ENCODE data around the gene HEATR5A.
"Not testable (repeated sequence)": the region's sequence is repeated elsewhere in the genome, so short reads cannot be mapped to it uniquely, and the experiment has no call there.

HEATR5A gene

GRCh38 chr14:31283153-31283552 is 137.2 kb downstream of the HEATR5A start:
- DNase-seq (ENCODE audit: low spot score): no peak

- no peak for DNase-seq (ENCODE audit: low spot score)
These were observed 139.5 kb downstream of the HEATR5A start for GRCh38 chr14:31280871-31281220.

- DNase-seq (ENCODE audit: low spot score): no peak
These were observed 140.0 kb downstream of the HEATR5A start for GRCh38 chr14:31280132-31280870.

DNA sequence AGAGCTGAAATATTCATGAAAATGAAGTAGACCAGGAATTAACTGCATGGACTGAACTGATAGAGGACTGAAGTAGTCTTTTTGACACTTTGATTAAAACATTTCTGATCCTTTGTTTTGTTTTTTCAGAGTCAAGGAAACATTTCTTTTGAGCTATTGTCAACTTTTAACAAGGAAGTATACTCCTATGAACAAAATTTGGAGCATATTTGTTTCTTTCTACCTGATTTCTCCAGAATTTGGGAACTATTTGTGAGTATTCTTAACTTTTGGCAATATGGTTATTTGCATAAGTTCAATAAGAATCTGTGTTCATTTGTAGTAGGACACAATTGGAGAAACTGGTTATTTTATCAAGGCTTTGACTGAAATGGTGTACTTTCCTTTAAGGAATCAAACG is 141.5 kb downstream of the HEATR5A start:
- DNase-seq (ENCODE audit: low spot score): no peak

DNA sequence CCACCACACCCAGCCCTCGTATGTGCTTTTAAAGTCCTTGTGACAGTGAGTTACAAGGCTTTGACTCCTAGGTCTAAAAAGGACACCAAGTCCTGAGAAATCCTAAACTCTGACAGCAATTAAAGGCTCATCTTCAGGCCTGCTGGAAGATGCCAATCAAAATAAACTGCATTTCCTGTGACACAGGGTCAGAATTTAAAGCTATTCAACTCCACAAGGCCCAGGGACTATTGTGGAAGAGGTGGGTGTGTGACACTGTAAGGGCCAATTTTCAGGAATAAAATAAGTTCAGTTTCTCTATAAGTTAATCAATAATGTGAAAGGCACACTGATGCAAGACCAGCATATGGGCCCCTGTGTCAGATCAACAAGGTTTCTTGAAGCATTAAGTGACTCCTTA is 143.3 kb downstream of the HEATR5A start:
- DNase-seq (ENCODE audit: low spot score): no peak

GRCh38 chr14:31276417-31276816 is 143.9 kb downstream of the HEATR5A start:
- not testable (repeated sequence) for DNase-seq (ENCODE audit: low spot score)

DNA sequence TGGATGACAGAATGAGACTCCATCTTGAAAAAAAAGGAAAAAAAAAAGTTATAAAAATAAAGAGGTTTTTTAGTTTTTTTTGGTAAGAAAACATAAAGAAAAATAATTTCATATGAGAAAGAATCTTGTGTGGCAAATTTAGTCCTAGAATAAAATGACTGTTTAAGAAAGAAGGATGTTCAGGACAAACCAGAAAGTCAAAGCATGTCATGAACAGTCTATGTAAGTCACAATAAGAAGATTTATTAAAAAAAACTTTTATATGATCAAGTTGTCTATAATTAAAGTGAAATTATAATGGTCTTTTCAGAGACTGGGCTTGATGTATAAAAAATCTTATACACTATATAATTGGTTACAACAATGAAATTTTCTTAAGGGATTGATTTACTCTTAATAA is 144.6 kb downstream of the HEATR5A start:
- no peak for DNase-seq (ENCODE audit: low spot score)

- DNase-seq (ENCODE audit: low spot score): no peak
These were observed 148.7 kb downstream of the HEATR5A start for GRCh38 chr14:31271648-31272047.

GRCh38 chr14:31270196-31270772 is 150.1 kb downstream of the HEATR5A start:
- no peak for DNase-seq (ENCODE audit: low spot score)

- no peak for DNase-seq (ENCODE audit: low spot score)
These were observed 150.6 kb downstream of the HEATR5A start for GRCh38 chr14:31269634-31270195.

DNA sequence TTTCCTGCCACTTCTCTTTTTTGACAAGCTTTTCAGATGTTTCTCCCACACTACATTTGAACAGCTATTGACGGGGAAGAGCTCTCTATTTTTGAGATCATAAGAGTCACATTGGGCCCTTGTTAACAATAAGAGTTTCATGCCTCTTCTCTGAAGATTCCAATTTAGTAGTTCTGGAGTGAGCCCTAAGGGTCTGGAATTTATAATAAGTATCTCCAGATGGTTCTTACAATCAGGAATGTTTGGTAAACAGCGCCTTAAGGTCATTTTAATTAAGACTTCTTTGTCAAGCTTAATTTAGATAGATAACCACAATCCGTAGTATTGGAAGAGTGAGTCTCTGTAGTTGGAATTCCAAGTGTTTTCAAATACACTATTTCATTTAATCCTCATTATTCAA is 152.1 kb downstream of the HEATR5A start:
- no peak for DNase-seq (ENCODE audit: low spot score)

DNA sequence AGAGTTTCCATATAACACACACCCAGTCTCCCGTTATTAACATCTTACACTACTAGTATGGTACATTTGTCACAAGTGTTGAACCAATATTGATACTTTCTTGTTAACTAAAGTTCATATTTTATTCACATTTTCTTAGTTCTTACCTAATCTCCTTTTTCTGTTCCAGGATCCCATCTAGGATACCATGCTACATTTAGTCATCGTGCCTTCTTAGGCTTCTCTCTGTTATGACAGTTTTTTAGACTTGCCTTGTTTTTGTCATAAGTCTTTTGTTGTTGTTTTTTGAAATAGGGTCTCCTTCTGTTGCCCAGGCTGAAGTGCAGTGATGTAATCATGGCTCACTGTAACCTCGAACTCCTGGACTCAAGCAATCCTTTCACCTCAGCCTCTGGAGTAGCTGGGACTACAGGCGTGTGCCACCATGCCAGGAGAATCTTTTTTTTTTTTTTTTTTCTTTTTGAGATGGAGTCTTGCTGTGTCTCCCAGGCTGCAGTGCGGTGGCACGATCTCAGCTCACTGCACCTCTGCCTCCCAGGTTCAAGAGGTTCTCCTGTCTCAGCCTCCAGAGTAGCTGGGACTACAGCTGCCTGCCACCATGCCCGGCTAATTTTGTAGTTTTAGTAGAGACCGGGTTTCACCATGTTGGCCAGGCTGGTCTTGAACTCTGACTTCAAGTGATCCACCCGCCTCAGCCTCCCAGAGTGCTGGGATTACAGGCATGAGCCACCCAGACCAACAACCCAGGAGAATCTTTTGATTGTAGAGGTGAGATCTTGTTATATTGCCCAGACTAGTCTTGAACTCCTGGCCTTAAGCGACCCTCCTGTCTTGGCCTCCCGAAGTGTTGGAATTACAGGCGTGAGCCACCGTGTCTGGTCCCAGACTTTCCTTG is 153.7 kb downstream of the HEATR5A start:
- DNase-seq (ENCODE audit: low spot score): no peak

DNA sequence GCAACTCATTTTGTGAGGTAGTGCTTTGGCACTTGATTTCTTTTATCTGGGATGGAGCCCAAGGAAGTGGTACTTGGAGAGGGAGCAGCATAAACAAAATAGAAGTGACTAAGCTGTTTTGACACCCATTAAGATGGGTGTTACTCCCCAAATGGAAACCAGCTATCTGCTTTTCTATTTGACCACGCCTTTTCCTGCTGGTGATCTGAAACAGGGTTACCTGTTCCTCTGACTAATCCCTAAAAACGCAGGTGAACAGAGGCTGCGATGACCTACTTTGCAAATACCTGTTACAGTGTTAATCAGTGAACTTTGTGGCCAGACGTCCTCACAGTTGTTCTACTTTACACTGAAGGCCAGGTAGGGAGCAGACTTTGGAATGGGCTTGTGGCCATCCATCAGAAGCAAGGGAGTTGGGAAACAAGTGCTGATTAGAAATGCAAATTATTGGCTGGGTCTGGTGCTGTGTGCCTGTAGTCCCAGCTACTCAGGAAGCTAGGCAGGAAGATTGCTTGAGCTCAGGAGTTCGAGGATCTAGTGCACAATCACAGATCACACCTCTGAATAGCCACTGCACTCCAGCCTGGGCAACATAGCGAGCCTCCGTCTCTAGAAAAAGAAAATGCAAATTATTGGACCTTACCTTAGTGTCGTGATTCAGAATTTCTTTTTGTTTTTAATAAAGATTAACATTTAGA is 154.5 kb downstream of the HEATR5A start:
- peak; percentile 23 for DNase-seq (ENCODE audit: low spot score)

- peak; percentile 92 for DNase-seq (ENCODE audit: low spot score)
These were observed 156.7 kb downstream of the HEATR5A start for GRCh38 chr14:31263485-31264133.

DNA sequence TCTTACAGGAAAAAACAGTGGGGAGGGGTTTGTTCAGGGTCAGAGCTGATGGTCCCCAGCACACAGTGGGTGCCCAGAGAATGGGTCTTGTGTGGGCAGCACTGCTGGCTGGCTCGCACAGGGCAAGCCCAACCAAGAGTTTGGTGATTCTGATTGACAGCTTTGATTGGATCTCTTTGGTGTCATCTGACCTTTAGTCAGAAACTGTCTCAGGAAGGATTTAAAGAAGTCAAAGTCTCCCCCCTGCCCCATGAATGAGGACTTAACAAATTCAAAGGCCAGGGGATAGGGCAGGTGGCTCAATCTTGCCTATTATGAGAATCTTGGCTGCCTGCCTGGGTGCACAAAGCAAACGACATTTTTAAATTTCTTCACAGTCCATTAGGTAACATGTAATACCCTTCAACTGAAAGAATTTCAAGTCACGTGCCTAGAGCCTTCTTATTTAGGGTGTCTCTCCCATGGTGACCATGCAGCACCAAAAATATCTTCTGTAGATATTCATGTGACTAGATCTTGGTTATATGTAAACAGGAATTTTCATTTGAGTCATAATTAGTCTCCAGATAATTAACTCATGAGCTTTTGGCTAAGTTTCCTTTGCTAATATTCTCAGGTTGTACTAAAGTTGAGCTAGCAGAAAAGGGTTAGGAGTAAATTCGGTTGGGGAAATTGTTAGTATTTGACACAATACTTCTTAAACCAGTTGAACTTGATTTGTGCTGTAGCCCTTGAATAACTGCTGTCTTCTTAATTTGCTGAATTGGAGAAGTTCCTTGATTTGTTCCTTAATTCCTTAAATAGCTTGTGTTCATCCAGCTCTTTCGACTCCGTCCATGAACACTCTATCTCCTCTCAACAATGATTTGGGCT is 158.3 kb downstream of the HEATR5A start:
- no peak for DNase-seq (ENCODE audit: low spot score)

- DNase-seq (ENCODE audit: low spot score): no peak
These were observed 158.9 kb downstream of the HEATR5A start for GRCh38 chr14:31261523-31261858.

DNA sequence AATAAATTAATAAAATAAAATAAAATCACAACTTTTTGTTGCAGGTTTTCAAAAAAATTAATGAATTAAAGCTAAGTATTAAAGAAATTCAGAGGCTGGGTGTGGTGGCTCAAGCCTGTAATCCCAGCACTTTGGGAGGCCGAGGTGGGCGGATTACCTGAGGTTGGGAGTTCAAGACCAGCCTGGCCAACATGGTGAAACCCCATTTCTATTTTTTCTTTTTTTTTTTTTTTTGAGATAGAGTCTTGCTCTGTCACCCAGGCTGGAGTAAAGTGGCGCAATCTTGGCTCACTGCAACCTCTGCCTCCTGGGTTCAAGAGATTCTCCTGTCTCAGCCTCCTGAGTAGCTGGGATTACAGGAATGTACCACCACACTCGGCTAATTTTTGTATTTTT is 161.3 kb downstream of the HEATR5A start:
- not testable (repeated sequence) for DNase-seq (ENCODE audit: low spot score)

- DNase-seq (ENCODE audit: low spot score): no peak
These were observed 161.8 kb downstream of the HEATR5A start for GRCh38 chr14:31258427-31259039.

DNA sequence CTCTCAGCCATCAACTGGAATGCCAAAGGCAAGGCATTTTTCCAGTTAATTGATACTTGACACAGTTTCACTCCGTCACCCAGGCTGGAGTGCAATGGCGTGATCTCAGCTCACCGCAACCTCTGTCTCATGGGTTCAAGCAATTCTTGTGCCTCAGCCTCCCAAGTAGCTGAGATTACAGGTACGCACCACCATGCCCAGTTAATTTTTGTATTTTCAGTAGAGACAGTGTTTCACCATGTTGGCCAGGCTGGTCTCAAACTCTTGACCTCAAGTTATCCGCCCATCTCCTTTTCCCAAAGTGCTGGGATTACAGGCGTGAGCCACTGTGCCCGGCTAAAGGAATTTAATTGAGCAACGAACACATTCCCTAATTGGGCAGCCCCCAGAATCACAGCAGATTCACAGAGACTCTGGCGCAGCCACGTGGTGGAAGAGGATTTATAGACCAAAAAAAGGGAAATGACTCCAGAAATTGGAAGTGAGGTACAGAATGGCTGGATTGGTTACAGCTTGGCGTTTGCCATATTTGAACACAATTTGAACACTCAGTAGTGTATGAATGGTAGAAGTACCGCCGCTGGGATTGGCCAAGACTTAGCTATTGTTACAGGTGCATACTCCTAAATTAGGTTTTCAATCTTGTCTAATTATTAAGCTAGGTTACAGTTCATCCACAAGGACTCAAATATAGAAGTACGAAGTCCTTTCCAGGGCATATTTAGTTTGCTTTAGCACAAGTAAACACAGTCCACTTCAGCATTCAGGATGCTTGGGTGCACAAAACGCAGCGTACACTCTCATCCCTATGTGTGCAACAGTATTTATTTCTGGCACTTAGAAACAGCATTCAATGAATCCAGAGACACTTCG is 162.6 kb downstream of the HEATR5A start:
- not testable (repeated sequence) for DNase-seq (ENCODE audit: low spot score)
